Lung (tissue), 12 donors: ENCODE results near the gene ARF6. TPM values are rescaled to one million over a fixed set of nuclear protein-coding genes. Genes with fewer than 3 reads are reported as not detected.
"Not testable (repeated sequence)": the region's sequence is repeated elsewhere in the genome, so short reads cannot be mapped to it uniquely, and the experiment has no call there.

ENCODE experiments used
- ATAC-seq: fragments of 200-7000 bp; cut with Tn5 transposase; one replicate; pipeline ENCODE4 v1.9.1; 2020; ENCODE audit warnings: moderate number of reproducible peaks; ENCODE audit not compliant: insufficient read depth, low FRiP score
- DNase-seq, 3 donors: peaks; one replicate each; pipeline ENCODE4 v3.0.0-alpha.2; 2013 to 2017
- H3K27ac ChIP-seq, 2 donors: one replicate each; pipeline ENCODE4 v1.5.1; 2013; ENCODE audit warnings: mild to moderate bottlenecking in 2 of 2, moderate library complexity in 2 of 2, control low read depth in 1 of 2, inconsistent platforms in 1 of 2, low read depth in 1 of 2, low read length in 1 of 2
- H3K27me3 ChIP-seq, 3 donors: one replicate each; pipeline ENCODE4 v1.5.1; 2013; ENCODE audit warnings: low read length in 2 of 3; ENCODE audit not compliant: control insufficient read depth in 3 of 3, insufficient read depth in 3 of 3
- H3K36me3 ChIP-seq, 4 donors: one replicate each; pipeline ENCODE4 v1.5.1; 2013; ENCODE audit warnings: low read length in 4 of 4, mild to moderate bottlenecking in 1 of 4, moderate library complexity in 1 of 4; ENCODE audit not compliant: control insufficient read depth in 4 of 4, insufficient read depth in 4 of 4
- H3K4me1 ChIP-seq, 5 donors: one replicate each; pipeline ENCODE4 v1.5.1; 2013; ENCODE audit warnings: low read length in 5 of 5, mild to moderate bottlenecking in 2 of 5, moderate library complexity in 1 of 5; ENCODE audit not compliant: control insufficient read depth in 5 of 5, insufficient read depth in 5 of 5
- H3K4me3 ChIP-seq: one replicate; pipeline ENCODE4 v1.5.1; 2013; ENCODE audit warnings: mild to moderate bottlenecking, control low read depth, moderate library complexity
- H3K9ac ChIP-seq, 2 donors: one replicate each; pipeline ENCODE4 v1.5.1; 2013; ENCODE audit warnings: low read length in 2 of 2, control low read depth in 1 of 2; ENCODE audit not compliant: insufficient read depth in 1 of 2
- H3K9me3 ChIP-seq, 4 donors: one replicate each; pipeline ENCODE4 v1.5.1; 2013; ENCODE audit warnings: low read length in 3 of 4, mild to moderate bottlenecking in 1 of 4, moderate library complexity in 1 of 4; ENCODE audit not compliant: control insufficient read depth in 4 of 4, insufficient read depth in 3 of 4
- WGBS, 2 donors: extraction: QIAGEN DNeasy Blood & Tissue Kit; methylation state at CpG; one replicate each; pipeline ENCODE4 v1.1.7; 2013; 5-methylcytosine and 5-hydroxymethylcytosine counted together
- polyA plus RNA-seq, 2 donors: library from polyadenylated mRNA; stranded (reverse); fragments of 200-250 nt; gene quantifications; one replicate each; pipeline ENCODE4 v1.2.1, GENCODE V29; 2013
- total RNA-seq, 2 donors: library from RNA; depleted of rRNA in 1 of 2; stranded (reverse); fragments of >200 nt in 1 of 2; gene quantifications; one replicate each; pipeline ENCODE4 v1.2.1, GENCODE V29; 2014 to 2021
- TF ChIP-seq, protein P1 (sequence below): IDR thresholded peaks from 2 replicates; pipeline ENCODE4 v1.5.1; 2012; ENCODE audit warnings: mild to moderate bottlenecking; ENCODE audit errors: control extremely low read depth, extremely low read depth
- donor health status: control.
- donor health status: control.
- donor health status: Bipolar disorder and iron deficiency.
- donor health status: healthy.
- donor health status: DM: yes; HTN: yes; CAD: no.

Gene ARF6
- total and polyA plus RNA-seq, 4 donors: 25.4 to 58.9 (median 46.6) TPM

DNA sequence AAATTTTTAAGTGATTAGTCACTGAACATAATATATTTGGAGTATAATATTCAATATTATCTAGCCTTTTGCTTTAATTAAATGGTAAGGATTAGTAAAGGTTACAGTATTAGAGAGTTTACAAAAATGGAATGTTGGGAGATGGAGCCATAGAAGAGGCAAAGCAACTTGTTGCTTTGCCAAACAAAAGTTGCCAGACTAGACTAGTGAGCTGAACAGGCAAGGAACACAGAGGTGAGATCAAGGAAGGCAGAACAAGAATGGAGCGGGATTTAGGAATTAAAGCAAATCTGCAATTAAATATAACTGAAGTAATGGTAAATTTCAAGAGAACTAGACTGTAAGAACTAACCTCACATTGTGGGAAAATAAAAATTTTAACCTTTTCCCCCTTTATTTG is 5.1 kb downstream of the ARF6 start:
- TF ChIP-seq, protein P1, sequence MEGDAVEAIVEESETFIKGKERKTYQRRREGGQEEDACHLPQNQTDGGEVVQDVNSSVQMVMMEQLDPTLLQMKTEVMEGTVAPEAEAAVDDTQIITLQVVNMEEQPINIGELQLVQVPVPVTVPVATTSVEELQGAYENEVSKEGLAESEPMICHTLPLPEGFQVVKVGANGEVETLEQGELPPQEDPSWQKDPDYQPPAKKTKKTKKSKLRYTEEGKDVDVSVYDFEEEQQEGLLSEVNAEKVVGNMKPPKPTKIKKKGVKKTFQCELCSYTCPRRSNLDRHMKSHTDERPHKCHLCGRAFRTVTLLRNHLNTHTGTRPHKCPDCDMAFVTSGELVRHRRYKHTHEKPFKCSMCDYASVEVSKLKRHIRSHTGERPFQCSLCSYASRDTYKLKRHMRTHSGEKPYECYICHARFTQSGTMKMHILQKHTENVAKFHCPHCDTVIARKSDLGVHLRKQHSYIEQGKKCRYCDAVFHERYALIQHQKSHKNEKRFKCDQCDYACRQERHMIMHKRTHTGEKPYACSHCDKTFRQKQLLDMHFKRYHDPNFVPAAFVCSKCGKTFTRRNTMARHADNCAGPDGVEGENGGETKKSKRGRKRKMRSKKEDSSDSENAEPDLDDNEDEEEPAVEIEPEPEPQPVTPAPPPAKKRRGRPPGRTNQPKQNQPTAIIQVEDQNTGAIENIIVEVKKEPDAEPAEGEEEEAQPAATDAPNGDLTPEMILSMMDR: no peak
- Histone ChIP-seq H3K4me3 (no peak overlapping the region), H3K9me3 (peaks cover 0 to 2% (median 0%) of the 10 kb centered on the region in 4 donors), H3K36me3 (peaks cover 0 to 17% (median 10%) of the 10 kb centered on the region in 4 donors), H3K4me1 (peaks cover 0 to 42% (median 7%) of the 10 kb centered on the region in 5 donors), H3K9ac (no peak overlapping the region), H3K27me3 (no peaks in the 10 kb centered on the region), H3K27ac (no peak overlapping the region)
- peak in 1 of 3 donors; percentile 40 for DNase-seq
- ATAC-seq: no peak
- 71 to 95% methylated on average over 1 of the region's 1 CpG for WGBS, 2 donors

DNA sequence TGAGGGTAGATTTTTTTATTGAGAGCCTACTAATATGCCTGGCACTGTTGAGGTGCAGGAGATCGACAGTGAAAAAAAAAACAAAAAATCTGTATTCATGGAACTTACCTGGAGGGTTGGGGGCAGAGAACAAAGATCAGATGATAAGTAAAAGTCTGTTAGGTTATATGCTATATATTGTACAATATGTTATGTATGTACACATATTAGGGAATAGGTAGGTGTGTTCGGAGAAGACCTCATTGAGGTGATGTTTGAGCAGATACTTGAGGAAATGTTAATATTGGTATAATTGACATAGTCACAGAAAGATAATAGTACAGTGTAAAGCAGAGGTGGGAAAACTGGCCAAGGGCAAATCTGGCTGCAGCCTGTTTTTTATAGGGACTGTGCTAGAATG is 5.6 kb downstream of the ARF6 start:
- Histone ChIP-seq H3K9ac (no peak overlapping the region), H3K27ac (no peak overlapping the region), H3K36me3 (peaks cover 0 to 17% (median 10%) of the 10 kb centered on the region in 4 donors), H3K4me1 (peaks cover 0 to 42% (median 7%) of the 10 kb centered on the region in 5 donors), H3K4me3 (no peak overlapping the region), H3K27me3 (no peaks in the 10 kb centered on the region), H3K9me3 (peaks cover 0 to 2% (median 0%) of the 10 kb centered on the region in 4 donors)
- DNase-seq (no peak), ATAC-seq (no peak)
- WGBS, 2 donors: 62 to 74% methylated on average over 2 of the region's 2 CpGs
- TF ChIP-seq, protein P1: no peak

DNA sequence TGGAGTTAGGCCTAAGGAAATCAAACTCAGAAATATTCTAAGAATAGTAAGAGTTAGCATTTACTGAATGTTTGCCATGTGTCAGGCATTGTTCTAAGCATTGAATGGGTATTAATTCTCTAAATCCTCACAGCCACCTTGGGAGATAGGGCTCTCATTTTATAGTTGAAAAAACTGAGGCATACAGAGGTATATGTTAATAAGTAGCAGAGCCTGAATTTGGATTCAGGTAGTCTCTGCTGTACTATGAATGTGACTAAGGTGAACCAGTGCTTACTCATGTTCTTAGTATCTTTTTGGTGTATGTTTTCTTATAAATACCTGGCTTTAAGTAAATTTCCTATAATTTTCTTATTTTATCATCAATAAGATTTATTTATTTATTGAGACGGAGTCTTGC is 8.1 kb downstream of the ARF6 start:
- ATAC-seq: no peak
- no peak overlapping the region for H3K9ac ChIP-seq
- H3K36me3 ChIP-seq: peaks cover 0 to 4% (median 0%) of the 10 kb centered on the region in 4 donors
- no peak for DNase-seq
- peaks cover 0 to 21% (median 2%) of the 10 kb centered on the region in 5 donors for H3K4me1 ChIP-seq
- H3K27ac ChIP-seq: no peak overlapping the region
- H3K27me3 ChIP-seq: no peaks in the 10 kb centered on the region
- 100% methylated on average over 1 of the region's 1 CpG for WGBS, 2 donors
- no peak overlapping the region for H3K4me3 ChIP-seq
- TF ChIP-seq, protein P1: no peak
- H3K9me3 ChIP-seq: no peaks in the 10 kb centered on the region

DNA sequence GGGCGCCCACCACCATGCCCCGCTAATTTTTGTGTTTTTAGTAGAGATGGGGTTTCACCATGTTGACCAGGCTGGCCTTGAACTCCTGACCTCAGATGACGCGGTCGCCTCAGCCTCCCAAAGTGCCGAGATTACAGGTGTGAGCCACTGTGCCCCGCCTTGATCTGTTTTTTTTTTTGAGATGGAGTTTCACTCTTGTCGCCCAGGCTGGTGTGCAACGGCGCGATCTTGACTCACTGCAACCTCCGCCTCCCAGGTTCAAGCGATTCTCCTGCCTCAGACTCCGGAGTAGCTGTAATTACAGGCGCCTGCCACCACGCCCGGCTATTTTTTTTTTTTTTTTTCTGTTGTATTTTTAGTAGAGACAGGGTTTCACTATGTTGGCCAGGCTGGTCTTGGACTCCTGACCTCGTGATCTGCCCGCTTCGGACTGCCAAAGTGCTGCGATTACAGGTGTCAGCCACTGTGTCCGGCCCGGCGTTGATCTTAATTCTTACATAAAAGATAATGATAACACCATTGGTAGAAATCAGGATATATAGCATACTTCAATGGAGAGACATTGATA is 9.9 kb downstream of the ARF6 start:
- 82 to 86% methylated on average over 23 to 24 of the region's 24 CpGs for WGBS, 2 donors
- H3K27ac ChIP-seq, H3K27me3 ChIP-seq, H3K4me1 ChIP-seq, H3K36me3 ChIP-seq, DNase-seq, H3K9ac ChIP-seq, ATAC-seq, H3K9me3 ChIP-seq, H3K4me3 ChIP-seq: not testable (repeated sequence)
